Measurements from ENCODE around the gene GOLPH3.
A peak's percentile ranks its signal among the peaks of the same experiment; 100 is the strongest.
"Not testable (repeated sequence)": the region's sequence is repeated elsewhere in the genome, so short reads cannot be mapped to it uniquely, and the experiment has no call there.

The GOLPH3 gene

GRCh38 chr5:32193591-32193990 is 19.5 kb upstream of the GOLPH3 start:
- H3K9me3 Mint-ChIP-seq: no peaks in the 10 kb centered on the region
- H3K27ac Mint-ChIP-seq: no peak overlapping the region
- no peak for DNase-seq (ENCODE audit: low spot score)
- no peaks in the 10 kb centered on the region for H3K36me3 Mint-ChIP-seq (ENCODE audit: low read depth)
- H3K4me1 Mint-ChIP-seq (ENCODE audit: low read depth): peaks cover 2% of the 10 kb centered on the region
- peaks cover 8% of the 10 kb centered on the region for H3K27me3 Mint-ChIP-seq (ENCODE audit: low read depth)
- no peak overlapping the region for H3K4me3 Mint-ChIP-seq

- no peak overlapping the region for H3K4me3 Mint-ChIP-seq
Measured at GRCh38 chr5:32190095-32190494, 16.0 kb upstream of the GOLPH3 start.

GRCh38 chr5:32187675-32188074 is 13.6 kb upstream of the GOLPH3 start:
- no peak overlapping the region for H3K4me3 Mint-ChIP-seq
- peaks cover 2% of the 10 kb centered on the region for H3K27me3 Mint-ChIP-seq (ENCODE audit: low read depth)
- no peak overlapping the region for H3K27ac Mint-ChIP-seq
- peaks cover 6% of the 10 kb centered on the region for H3K9me3 Mint-ChIP-seq
- peaks cover 1% of the 10 kb centered on the region for H3K4me1 Mint-ChIP-seq (ENCODE audit: low read depth)
- no peaks in the 10 kb centered on the region for H3K36me3 Mint-ChIP-seq (ENCODE audit: low read depth)
- no peak for DNase-seq (ENCODE audit: low spot score)

More at GRCh38 chr5:32190095-32190494, 16.0 kb upstream of the GOLPH3 start:
- peaks cover 6% of the 10 kb centered on the region for H3K27me3 Mint-ChIP-seq (ENCODE audit: low read depth)
- no peak overlapping the region for H3K27ac Mint-ChIP-seq
- no peaks in the 10 kb centered on the region for H3K36me3 Mint-ChIP-seq (ENCODE audit: low read depth)
- peaks cover 2% of the 10 kb centered on the region for H3K4me1 Mint-ChIP-seq (ENCODE audit: low read depth)
- DNase-seq (ENCODE audit: low spot score): no peak
- peaks cover 6% of the 10 kb centered on the region for H3K9me3 Mint-ChIP-seq

GRCh38 chr5:32182463-32183063 is 8.4 kb upstream of the GOLPH3 start:
- Mint-ChIP-seq H3K27ac (no peak overlapping the region), H3K36me3 (ENCODE audit: low read depth) (no peaks in the 10 kb centered on the region), H3K4me1 (ENCODE audit: low read depth) (peaks cover 3% of the 10 kb centered on the region), H3K27me3 (ENCODE audit: low read depth) (no peaks in the 10 kb centered on the region), H3K9me3 (peaks cover 2% of the 10 kb centered on the region), H3K4me3 (no peak overlapping the region)
- DNase-seq (ENCODE audit: low spot score): no peak

GRCh38 chr5:32173267-32174010 is 680 bp downstream of the GOLPH3 start:
- H3K4me3 Mint-ChIP-seq: peak overlapping the region; percentile 99
- no peaks in the 10 kb centered on the region for H3K27me3 Mint-ChIP-seq (ENCODE audit: low read depth)
- H3K4me1 Mint-ChIP-seq (ENCODE audit: low read depth): peaks cover 33% of the 10 kb centered on the region
- DNase-seq (ENCODE audit: low spot score): peak; percentile 23
- no peaks in the 10 kb centered on the region for H3K9me3 Mint-ChIP-seq
- peaks cover 42% of the 10 kb centered on the region for H3K36me3 Mint-ChIP-seq (ENCODE audit: low read depth)
- peak overlapping the region; percentile 100 for H3K27ac Mint-ChIP-seq

- Mint-ChIP-seq H3K27ac (peak overlapping the region; percentile 100), H3K4me3 (peak overlapping the region; percentile 99), H3K27me3 (ENCODE audit: low read depth) (no peaks in the 10 kb centered on the region), H3K9me3 (no peaks in the 10 kb centered on the region), H3K36me3 (ENCODE audit: low read depth) (peaks cover 47% of the 10 kb centered on the region), H3K4me1 (ENCODE audit: low read depth) (peaks cover 36% of the 10 kb centered on the region)
- no peak for DNase-seq (ENCODE audit: low spot score)
Measured at GRCh38 chr5:32172923-32173266, 1.2 kb downstream of the GOLPH3 start.

- H3K27me3 Mint-ChIP-seq (ENCODE audit: low read depth); H3K9me3 Mint-ChIP-seq: not testable (repeated sequence)
- Mint-ChIP-seq H3K27ac (peak overlapping the region; percentile 100), H3K4me1 (ENCODE audit: low read depth) (peaks cover 36% of the 10 kb centered on the region), H3K36me3 (ENCODE audit: low read depth) (peaks cover 48% of the 10 kb centered on the region), H3K4me3 (peak overlapping the region; percentile 99)
- DNase-seq (ENCODE audit: low spot score): peak; percentile 26
Measured at GRCh38 chr5:32172186-32172911, 1.8 kb downstream of the GOLPH3 start.

- Mint-ChIP-seq H3K27ac (peak overlapping the region; percentile 7), H3K4me3 (peak overlapping the region; percentile 40), H3K4me1 (ENCODE audit: low read depth) (peaks cover 32% of the 10 kb centered on the region), H3K9me3 (no peaks in the 10 kb centered on the region), H3K36me3 (ENCODE audit: low read depth) (peaks cover 48% of the 10 kb centered on the region), H3K27me3 (ENCODE audit: low read depth) (no peaks in the 10 kb centered on the region)
- no peak for DNase-seq (ENCODE audit: low spot score)
Measured at GRCh38 chr5:32170303-32171151, 3.6 kb downstream of the GOLPH3 start.

- no peaks in the 10 kb centered on the region for H3K9me3 Mint-ChIP-seq
- peaks cover 56% of the 10 kb centered on the region for H3K36me3 Mint-ChIP-seq (ENCODE audit: low read depth)
- no peak overlapping the region for H3K4me3 Mint-ChIP-seq
- peaks cover 30% of the 10 kb centered on the region for H3K4me1 Mint-ChIP-seq (ENCODE audit: low read depth)
- H3K27ac Mint-ChIP-seq: peak overlapping the region; percentile 32
- no peak for DNase-seq (ENCODE audit: low spot score)
- H3K27me3 Mint-ChIP-seq (ENCODE audit: low read depth): no peaks in the 10 kb centered on the region
Measured at GRCh38 chr5:32168460-32169033, 5.6 kb downstream of the GOLPH3 start.

- Mint-ChIP-seq H3K9me3 (no peaks in the 10 kb centered on the region), H3K27me3 (ENCODE audit: low read depth) (no peaks in the 10 kb centered on the region), H3K4me3 (no peak overlapping the region), H3K4me1 (ENCODE audit: low read depth) (peaks cover 21% of the 10 kb centered on the region), H3K36me3 (ENCODE audit: low read depth) (peaks cover 42% of the 10 kb centered on the region), H3K27ac (no peak overlapping the region)
- DNase-seq (ENCODE audit: low spot score): no peak
Measured at GRCh38 chr5:32165597-32165996, 8.5 kb downstream of the GOLPH3 start.

- Mint-ChIP-seq H3K9me3 (no peaks in the 10 kb centered on the region), H3K4me3 (no peak overlapping the region), H3K4me1 (ENCODE audit: low read depth) (peaks cover 10% of the 10 kb centered on the region), H3K27me3 (ENCODE audit: low read depth) (no peaks in the 10 kb centered on the region), H3K36me3 (ENCODE audit: low read depth) (peaks cover 28% of the 10 kb centered on the region), H3K27ac (no peak overlapping the region)
- no peak for DNase-seq (ENCODE audit: low spot score)
Measured at GRCh38 chr5:32163785-32164184, 10.3 kb downstream of the GOLPH3 start.

GRCh38 chr5:32163053-32163452 is 11.1 kb downstream of the GOLPH3 start:
- Mint-ChIP-seq H3K4me3 (no peak overlapping the region), H3K4me1 (ENCODE audit: low read depth) (peaks cover 7% of the 10 kb centered on the region), H3K27ac (no peak overlapping the region), H3K27me3 (ENCODE audit: low read depth) (no peaks in the 10 kb centered on the region), H3K36me3 (ENCODE audit: low read depth) (peaks cover 20% of the 10 kb centered on the region), H3K9me3 (no peaks in the 10 kb centered on the region)
- DNase-seq (ENCODE audit: low spot score): no peak

- Mint-ChIP-seq H3K27ac (no peak overlapping the region), H3K27me3 (ENCODE audit: low read depth) (no peaks in the 10 kb centered on the region), H3K36me3 (ENCODE audit: low read depth) (peaks cover 17% of the 10 kb centered on the region), H3K4me3 (no peak overlapping the region), H3K9me3 (no peaks in the 10 kb centered on the region), H3K4me1 (ENCODE audit: low read depth) (peaks cover 9% of the 10 kb centered on the region)
- DNase-seq (ENCODE audit: low spot score): no peak
Measured at GRCh38 chr5:32160228-32160627, 13.9 kb downstream of the GOLPH3 start.

Data from T-helper 2 cell treated with Interferon-gamma antibody and Interleukin-4, amounts not matched to agents 5 μg/mL and 100 μg/mL, for 36 hours (primary cell).